Activated CD4-positive, alpha-beta T cell treated with anti-CD3 and anti-CD28 coated beads, Interleukin-2, Interleukin-4, amounts not matched to agents 100 ng/mL and 50 ng/mL, durations not matched to agents 16 hours and 8 hours (primary cell): ENCODE results near the gene ADAMTS17.
A peak's percentile ranks its signal among the peaks of the same experiment; 100 is the strongest.

ENCODE experiments used
- DNase-seq: peaks from one replicate; pipeline ENCODE4 v3.0.0-alpha.2; 2020; ENCODE audit warnings: low spot score

ADAMTS17 gene

DNA sequence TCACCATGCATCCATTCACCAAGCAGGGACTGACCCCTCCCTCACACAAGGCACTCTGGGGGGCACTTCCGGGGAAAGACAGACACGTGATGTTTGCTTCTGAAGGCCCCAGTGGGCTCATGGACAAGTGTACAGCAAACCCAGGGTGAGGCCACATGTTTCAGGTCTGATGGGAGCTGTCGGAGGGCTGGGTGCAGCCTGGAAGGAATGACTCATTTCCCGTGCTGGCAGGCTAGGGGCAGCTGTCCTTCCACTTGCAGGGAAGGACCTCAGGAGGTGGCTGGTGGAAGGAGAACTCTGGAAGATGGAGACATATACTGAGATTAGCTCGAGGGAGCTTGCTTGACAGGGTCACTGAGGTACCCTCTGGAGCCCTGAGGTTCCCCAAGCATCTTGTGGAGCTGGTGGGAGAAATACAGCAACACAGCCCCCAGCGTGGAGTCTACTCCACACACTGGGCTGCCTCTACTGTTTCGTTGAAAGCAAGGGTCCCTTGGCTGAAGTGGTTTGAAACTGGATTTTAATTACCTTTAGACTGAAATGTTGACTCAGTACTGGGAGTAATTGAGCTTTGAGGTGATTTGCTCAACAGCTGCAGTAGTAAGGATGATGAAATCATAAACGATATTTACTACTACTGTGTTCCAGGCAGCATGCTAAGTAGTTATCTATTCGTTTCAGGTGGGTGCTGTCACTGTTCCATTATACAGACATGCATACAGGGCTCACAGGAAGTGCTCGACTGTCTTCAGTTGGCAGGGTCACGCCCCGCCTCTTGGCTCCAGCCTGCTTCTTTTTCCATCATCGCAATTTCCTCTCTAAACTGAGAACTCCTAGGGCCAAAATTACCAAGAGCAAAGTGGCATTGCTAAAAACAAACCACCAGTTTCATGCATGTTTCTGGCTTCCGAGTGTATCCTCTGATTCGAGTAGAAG, 230.4 kb downstream of the ADAMTS17 start:
- DNase-seq, result peak; percentile 38

DNA sequence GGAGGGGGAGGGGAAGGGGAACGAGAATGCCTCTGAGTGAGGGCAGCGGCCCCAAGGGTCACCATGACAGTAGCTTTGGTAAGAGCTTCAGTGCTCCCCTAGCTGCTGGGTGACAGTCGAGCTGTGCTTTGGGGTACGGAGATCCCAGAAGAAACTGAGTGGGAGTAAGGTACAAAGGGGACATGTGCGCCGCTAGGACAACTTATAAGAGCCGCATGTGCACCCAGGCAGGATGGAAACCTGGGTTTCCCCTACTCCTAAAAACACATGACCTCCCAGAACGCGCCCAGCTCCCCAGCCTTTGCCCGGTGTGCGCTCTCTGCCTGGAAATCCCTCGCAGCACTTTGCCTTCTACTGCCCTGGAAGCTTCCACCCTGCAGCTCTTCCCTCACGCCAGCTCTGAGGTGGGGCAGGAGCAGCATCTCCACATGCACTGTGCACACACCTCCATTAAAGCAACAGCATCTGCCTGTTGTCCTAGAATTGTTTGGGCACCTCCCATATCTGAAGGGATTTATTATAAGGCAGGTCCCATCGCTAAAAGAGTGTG, 232.2 kb downstream of the ADAMTS17 start:
- no peak for DNase-seq

DNA sequence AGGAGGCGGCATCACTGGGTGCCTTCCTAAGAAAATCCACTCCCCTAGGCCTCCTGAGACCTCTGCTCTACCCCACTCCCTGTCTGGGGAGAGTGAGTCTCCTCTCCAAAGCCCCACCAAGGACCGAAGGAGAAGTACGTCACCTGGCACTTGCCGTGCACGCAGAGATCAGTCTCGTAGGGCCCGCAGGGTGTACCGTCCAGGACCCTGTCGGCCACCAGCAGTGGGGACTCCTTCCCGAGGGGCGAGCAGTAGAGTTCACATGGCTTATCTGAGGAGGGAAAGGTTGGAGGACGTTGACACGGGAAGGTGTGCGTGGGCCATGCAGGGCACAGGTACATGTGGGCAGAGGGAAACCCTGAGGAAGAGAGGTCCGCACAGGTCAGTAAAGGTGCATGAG, 232.9 kb downstream of the ADAMTS17 start:
- no peak for DNase-seq

DNA sequence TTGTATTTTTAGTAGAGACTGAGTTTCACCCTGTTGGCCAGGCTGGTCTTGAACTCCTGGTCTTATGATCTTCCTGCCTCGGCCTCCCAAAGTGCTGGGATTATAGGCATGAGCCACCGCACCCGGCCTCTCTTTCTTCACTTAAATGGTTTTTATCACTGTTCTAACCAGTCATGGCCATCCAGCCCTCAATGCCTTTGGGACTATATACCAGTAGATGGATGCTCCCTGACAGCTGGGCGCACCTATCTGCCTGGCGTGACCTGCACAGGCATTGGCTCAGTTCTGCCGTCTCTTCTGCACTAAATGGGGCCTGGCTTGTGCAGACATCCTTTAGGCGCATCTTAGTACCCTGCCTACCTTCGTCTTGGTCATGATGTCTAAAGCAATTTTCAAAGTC, 233.4 kb downstream of the ADAMTS17 start:
- DNase-seq, result no peak

DNA sequence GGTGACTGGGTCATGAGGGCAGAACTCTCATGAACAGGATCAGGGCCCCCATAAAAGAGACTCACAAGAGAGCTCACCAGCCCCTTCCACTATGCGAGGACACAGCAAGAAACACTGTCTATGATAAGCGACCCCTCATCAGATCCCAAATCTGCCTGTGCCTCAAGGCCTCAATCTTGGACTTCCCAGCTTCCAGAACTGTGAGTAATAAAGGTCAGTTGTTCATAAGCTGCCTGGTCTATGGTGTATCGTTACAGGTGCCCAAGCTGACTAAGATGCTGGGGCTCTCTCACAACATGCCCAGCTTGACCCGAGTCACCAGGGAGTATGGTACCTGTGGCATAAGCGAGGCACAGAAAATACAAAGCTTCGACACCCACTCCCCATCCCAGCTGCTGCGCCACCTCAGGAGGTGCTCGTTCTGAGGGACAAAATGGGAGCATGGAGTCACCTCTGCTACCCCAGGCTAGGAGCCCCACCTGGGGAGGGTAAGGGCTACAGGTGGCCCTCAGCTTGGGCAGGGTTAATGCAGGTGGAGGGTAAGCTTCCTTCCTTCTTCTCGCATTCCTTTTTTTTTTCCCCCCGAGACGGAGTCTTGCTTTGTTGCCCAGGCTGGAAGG, 234.1 kb downstream of the ADAMTS17 start:
- DNase-seq, result no peak

DNA sequence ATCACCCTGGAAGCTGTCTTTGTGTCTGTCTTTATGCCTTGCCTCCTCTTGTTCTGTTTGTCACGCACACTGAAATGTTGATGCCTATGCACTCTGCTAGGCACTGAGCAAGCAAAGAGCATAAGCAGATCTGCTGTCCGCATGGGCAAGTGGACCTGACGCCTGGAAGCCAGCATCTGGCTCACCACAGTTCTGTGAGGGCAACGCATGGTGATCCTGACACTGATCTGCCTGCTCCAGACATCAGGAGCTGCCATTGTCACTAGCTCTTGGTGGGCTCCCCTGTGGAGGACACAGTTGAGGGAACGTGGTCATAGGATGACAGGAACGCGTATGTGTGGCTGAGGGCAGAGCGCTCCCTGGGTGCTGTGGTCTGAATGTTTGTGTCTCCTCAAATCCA, 234.6 kb downstream of the ADAMTS17 start:
- DNase-seq, result no peak

DNA sequence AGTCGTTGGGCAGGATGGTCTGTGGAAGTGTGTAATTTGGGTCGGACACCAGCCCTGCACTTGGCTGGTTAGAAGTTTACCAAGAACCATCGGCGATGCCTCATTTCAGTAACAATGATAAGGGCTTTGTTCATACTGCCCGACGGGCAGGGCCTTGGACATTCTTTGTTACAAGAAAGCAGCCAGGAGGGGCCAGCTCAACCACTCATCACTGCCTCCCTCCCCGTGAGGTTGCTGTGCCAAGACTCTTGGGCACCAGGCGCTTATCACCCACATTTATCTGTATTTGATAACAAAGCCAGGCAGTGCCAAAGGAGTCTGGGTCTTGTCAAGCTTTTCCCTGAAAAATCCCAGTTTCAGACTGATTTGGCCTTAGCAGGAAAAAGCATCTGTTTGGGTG, 235.0 kb downstream of the ADAMTS17 start:
- DNase-seq, result no peak

DNA sequence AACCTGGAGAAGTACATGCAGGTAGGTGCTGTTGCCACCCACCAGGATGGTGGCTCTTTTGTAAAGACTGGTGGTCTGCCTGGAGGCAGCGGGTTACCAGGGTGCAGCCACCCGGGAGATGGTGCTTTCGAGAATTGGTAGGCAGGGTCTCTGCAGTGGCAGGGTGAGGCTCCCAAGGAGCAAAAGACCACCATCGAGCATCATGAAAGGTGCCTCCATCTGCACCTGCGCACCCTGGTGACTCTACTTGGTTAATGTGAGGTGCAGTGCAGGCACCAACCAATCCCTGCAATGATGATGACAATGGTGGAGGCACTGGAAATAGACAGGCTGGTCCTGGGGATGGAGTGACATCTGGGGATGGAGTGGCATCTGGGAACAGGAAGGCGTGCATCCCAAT, 236.7 kb downstream of the ADAMTS17 start:
- DNase-seq, result no peak

DNA sequence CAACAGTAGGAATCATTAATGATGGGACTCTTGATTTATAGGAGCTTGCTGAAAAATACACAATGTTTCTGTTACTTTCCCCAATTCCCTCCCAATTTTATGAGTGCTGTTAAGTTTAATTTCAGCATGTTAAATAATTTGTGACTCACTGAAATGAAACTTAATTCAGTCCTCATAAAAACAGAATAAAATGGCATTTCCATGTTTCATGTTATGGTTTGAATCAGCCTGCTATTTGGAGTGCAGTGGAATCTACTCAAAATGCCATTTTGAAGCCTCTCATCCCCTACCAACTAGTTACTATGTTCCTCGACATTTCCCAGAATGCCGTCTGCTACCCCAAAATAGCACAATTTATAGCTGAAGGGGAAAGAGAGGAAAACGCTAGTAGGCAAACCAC, 237.5 kb downstream of the ADAMTS17 start:
- no peak for DNase-seq

DNA sequence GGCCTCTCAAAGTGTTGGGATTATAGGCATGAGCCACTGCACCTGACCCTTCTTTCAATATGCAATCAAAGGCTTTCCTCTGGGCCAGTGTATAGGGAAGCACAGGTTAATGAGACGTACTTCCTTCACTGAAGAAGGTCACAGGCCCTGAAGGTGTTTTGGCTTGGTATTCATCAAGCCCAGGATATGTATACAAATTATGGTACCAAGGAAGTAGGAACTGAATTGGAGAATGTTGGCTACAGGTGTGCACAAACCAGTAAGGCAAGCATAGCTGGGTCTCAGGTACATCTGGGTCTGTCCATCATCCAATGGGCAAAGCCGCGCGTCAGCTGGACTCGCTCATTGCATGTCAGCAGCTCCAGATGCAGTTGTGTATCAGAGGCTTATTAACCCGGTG, 237.9 kb downstream of the ADAMTS17 start:
- DNase-seq, result no peak

DNA sequence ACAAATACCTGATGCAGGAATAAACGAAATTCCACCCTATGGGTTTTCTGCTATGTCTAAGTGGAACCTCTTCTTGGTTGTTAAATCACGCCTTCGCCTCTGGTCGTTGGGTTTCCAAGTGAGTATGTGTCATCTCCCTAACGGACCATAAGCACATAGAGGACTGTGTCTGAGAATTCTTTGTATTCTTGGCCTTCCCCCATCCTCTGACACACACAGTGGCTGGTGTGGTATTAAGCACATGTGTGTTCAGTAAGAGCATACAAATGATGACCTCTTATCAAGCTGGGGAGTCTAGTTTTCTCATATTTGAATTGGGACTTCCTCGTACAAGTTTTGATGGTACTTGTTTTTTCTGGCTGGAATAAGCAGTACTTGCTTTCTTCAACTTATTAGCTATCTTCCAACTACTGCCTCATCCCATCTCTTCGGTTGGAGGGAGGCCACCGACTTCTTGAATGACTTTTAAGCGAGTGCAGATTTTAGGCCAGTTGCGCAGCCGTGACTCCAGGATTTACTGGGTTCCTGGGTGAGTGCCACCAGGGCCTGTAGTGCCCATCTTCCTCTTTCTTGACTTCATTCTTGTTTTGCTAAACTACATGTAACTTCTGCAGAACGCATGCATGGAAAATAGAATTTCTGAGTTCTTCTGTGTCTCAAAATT, 240.2 kb downstream of the ADAMTS17 start:
- DNase-seq, result no peak

DNA sequence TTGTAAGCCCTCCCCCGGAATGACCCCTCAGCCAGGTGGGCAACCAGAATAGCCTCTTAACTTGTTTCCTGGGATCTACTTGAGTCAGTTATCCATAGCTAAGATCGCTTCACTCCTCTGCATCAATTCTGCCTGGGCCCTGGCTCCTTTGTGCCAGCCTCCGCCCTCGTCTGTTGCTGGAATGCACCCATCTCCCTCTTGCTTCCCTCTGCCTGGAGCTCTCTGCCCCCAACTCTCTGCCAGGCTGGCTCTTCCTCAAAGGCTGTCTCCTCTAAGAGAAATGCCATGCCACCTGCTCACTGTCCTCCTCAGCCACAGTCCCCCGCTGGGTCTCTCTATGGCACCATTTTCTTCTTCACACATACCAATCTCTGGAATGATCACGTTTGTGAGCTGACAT, 240.8 kb downstream of the ADAMTS17 start:
- DNase-seq, result no peak

DNA sequence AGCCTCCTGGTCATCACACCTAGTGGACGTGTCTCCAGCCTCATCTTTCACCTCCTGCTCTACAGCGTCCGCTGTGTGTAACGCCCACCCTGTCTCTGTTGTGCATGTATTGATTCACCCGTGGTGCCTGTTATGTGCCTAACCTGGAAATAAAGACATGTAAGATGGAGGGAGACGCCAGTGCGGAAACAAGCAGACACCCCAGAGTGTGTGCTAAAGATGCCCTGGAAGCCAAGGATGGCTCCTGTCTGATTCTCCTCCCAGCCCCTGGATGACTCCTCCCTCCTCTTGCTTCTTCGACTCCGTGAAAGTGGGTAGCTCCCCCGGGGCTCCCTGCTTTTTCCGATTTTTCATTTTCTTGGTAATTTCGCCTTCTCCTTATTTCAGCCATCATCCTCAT, 241.8 kb downstream of the ADAMTS17 start:
- no peak for DNase-seq

DNA sequence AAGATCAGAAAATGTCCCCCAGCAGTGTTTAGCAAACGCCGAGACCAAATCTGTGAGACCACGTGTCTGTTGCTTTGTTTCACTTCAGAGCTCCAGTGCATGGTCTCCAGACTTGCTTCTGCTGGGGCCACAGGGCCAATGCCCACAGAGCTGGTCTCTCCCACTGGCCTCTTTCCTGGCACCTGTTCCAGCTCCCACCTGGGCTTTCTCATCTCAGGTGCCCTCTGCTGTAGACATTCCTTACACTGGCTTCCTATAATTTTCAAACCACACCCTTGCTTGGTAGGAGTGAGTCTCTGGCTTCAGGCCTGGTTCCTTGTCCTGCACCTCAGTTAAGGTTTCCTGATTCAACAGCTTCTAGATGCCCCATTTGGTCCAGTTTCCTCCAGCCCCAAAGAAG, 243.1 kb downstream of the ADAMTS17 start:
- no peak for DNase-seq

DNA sequence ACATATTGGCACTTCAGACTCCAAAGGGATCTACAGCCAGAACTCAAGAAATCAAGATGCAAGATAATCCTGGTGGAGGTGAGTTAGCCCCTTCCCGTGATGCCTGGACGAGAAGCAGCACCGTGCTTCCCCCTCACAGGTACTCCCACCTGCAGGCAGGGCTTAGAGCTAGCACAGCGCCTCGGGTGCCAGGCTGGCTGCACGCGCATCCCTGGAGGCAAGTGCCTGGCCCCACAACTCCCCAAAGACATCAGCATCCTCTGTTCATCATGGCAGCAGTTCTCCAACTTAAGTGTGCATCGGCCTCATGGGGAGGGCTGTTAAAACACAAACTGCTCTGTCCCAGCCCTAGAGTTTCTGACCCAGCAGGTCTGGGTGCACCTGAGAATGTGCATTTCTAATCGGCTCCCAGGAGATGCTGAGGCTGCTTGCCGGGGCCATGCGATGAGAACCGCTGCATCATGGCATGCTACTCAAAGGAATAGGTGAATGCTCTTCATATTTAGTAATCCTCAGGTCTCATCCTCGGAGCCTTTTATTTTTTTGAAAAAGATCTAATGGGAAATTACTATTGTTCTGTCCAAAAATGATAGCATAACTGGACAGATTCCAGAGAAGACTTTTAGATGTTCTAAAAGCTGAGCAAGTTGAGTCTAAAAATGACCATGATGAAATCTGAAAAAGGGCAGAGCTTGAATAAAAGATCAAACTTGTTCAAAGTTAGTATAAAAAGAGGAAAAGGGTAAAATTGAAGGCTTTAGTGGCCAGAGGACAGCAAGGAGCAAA, 244.2 kb downstream of the ADAMTS17 start:
- no peak for DNase-seq

DNA sequence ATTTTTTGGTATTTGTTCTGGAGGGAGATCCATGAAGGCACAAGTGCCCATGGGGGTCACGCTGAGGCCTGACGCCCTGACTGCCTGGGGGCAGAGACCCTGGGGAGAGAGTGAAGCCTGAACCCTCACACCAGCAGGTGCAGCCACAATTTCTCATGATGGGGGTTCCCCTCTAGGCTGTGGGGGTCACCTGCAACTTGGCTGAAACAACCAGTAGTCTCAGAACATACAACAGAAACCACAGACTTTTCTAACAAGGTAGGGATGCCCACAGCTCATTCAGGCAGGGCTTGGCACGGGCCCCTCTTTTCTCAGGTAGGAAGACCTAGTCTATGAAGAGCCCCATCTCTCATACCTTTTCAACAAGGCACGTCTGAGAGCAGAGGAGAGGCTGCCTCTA, 245.1 kb downstream of the ADAMTS17 start:
- no peak for DNase-seq

DNA sequence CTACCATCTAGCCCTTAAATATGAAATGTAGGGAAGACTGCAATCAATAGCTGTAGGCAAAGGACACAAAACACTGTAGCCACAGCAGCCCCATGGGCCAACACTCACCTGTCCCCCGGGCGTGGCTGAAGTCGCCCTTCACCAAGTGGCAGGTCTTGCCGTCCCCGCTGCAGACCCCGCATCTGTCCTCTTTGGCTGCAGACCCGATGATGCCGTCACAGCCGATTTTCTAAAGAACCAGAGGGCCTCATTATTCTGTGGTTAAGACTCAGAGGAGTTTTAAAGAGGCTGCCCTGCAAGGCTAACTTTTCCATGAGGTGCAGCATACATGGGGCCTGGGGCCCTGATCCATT, 245.6 kb downstream of the ADAMTS17 start:
- no peak for DNase-seq

DNA sequence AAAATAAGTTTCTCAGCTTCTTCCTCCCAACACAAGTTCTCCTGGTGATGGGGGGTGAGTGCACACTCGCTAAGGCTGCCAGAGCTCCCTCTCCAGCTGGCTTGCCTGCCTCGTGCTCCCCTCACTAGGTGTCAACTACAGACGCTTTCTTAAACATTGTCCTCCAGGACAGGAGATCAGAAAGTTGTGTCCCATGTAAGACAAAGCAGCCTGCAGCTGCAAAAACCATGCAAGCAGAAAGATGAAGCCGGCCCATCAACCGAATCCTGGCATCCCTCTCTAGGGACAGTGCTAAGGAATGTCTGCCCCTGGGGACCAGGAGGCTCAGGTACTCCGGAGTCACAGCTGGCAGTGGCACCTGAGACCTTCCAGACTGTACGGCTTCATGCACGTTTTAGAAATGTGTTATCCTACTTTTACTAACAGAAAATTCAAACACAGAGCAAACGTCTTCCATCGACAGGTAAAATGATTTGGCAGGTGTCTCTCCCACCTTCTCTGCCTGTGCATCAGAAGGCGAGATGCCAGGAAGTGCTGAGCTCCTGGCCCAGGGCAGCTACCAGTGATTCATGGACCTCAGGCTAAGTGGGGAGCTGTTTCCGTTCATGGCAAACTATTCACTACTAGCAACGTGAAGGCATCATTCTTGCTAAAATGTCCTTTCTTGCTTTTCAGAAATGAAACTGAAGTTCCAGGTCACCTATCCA, 246.1 kb downstream of the ADAMTS17 start:
- no peak for DNase-seq

DNA sequence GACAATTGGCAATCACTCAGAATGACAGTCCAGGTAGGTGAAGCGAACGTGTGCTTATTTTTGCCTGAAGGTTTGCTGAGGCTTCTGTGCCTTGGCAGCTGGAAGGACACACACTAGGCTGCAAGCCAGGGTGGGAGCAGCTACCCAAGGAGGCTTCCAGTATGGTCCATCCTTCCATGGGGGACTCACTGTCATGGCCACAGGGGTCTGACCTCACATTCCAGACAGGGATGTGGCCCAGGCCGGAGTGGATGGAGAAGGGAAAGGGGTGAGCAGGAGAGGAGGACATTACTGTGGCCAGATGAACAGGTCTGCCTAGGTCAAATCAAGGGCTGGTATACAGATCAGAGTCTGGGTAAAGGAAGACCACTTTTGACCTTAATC, 247.7 kb downstream of the ADAMTS17 start:
- DNase-seq, result no peak

DNA sequence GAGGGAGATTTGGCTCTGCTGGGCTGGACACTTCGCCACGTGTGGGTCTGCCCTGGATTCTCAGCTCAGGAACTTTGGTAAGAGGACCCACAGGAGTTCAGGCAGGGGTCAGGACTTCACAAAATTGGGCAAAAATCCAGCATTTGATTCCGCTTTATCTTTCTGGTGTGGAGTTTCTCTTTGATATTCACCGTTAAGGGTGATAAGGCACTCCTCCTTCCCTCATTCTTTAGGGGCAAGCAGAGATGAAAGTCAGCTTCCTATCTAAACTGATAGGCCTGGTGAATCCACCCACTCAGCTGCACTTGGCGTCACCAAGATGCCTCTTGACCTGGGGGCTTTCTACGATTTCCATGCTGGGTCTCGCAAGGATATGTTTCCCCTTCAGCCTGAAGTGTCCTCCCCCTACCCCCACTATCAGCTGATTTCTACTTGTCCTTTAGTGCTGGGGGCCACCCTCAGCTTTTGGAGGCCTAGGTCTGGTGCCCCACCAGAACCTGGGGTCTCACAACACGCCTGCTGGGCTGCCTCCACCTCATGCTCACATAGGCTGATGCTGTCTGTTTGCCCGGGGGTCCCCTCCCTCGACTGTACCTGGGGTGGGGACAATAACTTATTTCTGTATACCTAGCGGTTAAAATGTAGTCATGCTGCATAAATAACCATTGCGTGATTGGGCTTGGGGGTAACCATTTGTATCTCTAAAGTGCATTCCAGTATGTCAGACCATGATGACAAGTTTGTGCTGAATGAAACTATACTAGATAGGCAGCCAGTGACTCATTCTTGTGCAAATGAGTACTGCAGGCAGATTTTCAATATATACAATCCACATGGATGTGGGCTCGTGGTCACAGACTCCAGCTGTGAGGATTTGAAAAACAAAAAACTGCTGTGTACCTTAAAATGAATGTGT, 248.3 kb downstream of the ADAMTS17 start:
- no peak for DNase-seq
